ENCODE data around the gene FCGR2B.

GRCh38 chr1:161702250-161702649 lies 39.3 kb downstream of the FCGR2B start:
- TF ChIP-seq CTCF (IDR thresholded peaks at IDR 0.05; ENCODE audit: poor library complexity) = no peak
- TF ChIP-seq EZH2 (IDR thresholded peaks at IDR 0.05; ENCODE audit: borderline replicate concordance) = no peak
- no peak for TF ChIP-seq EZH2phosphoT487 (IDR thresholded peaks at IDR 0.05; ENCODE audit: low read depth, severe bottlenecking, unreplicated experiment)

Data from hepatocyte (in vitro differentiated cells).